NCI-H1105 treated with DMSO at 0.1 percent for 48 hours (cell line): ENCODE data around the gene SENP8.
"Not testable (repeated sequence)": the region's sequence is repeated elsewhere in the genome, so short reads cannot be mapped to it uniquely, and the experiment has no call there.

ENCODE experiments used
- DNase-seq: peaks from one replicate; lab custom pipeline; 2025; lab: John Stamatoyannopoulos, UW

The SENP8 gene

DNA sequence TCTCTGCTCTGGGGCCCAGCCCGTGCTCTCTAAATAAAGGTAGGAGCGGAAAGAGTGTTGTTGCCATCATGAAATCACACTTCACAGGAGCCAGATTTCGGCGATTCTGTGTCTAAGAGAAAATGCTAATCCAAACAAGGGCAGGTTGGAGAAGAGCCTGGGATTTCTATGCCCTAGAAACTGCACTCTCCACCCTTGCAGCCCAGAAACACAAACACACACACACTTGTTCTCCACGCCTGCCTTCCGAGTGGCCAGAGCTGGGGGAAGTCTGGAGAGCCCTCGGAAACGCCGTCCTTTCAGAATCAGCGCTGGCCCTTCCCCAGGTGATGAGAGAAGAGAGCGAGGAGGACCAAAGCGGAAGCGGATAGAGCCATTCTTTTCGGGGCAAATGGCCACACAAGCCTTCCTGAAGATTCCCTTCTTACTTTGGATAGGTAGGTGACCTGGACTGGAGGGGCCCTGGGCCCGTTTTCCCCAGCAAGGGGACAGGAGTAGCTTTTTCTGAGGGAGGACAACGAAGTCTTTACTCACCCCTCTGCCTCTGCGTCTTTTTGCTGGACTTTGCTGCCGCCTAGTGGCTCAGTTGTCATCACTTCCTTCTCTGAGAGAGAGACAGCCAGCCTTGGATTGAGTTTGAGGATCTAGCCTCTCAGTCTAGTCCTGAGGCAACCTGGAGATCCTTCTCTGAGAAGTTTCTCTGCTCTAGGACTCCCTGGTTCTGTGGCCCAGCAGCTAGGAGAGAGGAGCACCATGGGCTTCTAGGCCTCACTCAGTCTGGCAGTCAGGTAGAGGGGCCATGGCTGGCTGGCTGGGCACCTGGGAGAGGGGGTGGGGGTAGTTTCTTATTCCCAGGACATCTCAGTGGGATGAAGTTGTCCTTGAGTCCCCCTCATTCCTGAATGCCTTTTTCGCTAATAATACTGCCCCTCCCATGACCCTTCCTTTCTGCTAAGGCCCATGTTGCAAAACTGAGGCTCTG is 37.7 kb downstream of the SENP8 start:
- DNase-seq: peak; percentile 88

DNA sequence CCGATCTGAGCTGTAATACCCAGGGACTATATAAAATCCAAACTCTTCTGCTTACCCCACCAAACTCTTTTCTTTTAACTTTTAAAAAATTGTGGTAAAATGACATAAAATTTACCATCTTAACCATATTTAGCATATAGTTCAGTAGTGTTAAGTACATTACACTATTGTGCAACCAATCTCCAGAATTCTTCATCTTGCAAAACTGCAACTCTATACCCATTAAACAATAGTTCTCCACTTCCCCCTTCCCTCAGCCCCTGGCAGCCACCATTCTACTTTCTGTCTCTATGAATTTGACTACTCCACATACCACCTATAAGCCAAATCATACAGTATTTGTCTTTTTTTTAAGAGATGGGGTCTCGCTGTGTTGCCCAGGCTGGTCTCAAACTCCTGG is 38.7 kb downstream of the SENP8 start:
- DNase-seq: no peak

DNA sequence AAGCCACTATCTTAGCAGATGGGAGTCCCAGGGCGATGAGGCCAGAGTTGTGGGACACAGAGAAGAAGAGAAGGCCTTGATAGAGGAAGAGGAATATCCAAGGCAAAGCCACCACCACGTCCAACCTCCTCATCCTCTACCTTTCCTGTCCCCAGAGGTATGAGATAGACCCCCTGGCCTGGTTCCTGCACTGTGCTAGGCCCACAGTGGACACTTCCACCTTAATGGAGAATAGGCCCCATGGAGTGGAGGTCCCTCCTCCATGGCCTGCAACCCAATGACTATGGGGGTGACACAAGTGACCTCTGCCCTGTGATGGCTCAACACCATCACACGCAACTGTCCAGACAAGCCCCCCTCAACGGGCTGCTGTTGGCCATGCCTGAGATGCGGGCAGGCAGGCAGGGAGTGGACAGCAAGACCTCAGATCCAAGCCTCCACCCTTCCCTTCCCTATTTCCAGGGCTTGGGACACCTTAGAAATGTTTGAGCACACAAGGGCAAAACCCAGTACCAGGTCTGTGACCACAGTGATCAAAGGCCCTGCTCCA is 42.6 kb downstream of the SENP8 start:
- no peak for DNase-seq

DNA sequence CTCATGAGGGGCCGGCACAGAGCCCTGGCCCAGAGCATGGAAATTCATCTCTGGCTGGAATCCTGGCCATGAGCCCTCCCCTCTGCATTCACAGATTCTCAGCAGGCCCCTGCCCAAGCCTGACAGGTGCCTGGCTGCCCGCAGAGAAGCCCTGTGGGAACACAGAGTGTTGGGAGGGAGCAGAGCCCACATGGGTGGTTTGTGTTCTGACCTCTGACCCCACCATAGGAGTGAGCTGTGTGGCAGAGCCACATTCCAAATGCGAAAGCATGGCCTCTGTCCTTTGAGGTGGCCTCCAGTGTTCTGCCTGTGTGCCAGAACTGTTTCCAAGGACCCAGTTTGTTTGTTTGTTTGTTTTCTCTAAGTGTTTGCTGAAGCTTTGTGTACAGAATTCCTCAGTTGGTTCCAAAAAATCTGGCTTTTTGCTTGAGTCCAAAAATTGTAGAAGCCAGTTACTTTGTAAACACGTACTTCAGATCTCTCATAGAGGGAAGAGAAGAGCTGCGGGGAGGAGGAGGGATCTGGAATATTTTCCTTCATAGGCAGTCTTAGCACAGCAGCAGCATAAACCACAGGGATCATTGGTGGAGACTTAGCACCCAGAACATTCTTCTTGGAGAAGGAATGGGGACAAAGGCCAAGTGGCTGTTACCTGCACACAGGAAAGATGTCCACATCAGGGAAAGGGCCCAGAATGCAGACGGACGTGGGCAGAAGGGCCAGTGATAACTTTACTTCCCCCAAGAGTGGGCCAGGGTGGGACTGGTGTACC is 43.3 kb downstream of the SENP8 start:
- DNase-seq: no peak

DNA sequence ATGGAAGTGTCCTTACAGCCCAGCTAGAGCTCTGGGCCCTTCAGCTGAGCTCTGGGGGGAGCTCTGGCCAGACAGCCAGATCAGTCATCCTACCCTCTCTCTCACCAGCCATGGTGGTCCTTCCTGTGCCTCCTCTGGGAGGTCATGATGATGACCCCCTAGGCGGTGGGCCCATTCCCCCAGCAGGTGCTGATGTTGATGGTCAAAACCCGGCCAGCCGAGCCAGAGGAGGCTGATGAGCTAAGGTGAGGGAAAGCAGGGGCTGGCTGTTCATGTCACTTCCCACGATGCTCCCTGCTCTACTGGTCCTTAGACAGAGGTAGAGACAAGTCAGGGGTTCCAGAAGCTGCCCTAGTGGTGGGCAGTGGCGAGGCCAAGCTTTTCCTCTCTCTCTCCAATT is 44.4 kb downstream of the SENP8 start:
- no peak for DNase-seq

DNA sequence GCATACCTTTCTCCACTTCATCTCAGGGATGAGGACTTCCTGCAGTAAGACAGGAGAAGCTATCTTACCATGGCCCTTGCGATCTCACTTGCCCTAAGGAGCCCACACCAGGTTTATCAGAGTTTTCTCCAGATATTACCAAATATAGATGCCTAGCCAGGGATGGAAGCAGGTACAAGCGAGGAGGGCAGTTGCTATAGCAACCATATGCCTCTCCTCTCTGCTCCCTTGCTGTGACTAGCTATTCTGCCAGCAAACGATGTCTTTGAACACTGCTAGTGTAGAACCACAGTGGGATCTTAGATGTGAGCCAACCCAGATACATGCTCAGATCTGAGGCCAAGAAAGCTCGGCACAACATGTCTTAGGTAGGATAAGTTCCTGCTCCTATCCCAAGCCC is 45.5 kb downstream of the SENP8 start:
- no peak for DNase-seq

DNA sequence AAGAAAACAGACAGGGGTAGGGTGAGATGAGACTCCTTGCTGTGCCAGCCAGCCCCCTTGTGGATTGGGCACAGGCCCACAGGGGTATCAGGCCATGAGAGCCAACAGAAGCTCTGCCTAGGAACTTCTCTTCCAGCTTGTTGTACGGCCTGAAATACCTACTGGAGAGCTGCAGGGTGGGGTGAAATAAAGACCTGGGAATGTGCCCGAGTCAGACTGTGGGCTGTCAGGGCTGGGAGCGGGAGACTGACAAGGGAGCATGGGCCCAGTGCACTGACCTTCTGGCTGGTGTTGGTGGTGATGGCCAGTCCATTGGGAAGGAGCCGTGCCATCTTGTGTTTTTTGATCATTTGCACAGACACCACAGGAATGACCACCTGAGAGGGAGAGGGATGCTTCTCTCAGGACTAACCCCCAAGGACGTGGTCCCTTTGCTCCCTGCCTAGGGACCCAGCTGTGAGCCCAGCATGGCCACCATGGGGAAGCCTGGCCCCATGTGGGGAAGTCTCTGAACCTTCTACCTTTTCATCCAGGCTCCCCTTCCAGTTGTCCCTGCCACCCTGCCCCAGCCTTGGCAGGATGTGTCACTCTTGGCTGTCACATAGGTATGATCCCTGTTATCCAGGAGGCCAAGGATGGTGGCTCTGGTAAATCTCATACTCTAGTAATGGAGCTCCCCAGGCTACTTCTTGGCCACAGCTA is 48.7 kb downstream of the SENP8 start:
- no peak for DNase-seq

DNA sequence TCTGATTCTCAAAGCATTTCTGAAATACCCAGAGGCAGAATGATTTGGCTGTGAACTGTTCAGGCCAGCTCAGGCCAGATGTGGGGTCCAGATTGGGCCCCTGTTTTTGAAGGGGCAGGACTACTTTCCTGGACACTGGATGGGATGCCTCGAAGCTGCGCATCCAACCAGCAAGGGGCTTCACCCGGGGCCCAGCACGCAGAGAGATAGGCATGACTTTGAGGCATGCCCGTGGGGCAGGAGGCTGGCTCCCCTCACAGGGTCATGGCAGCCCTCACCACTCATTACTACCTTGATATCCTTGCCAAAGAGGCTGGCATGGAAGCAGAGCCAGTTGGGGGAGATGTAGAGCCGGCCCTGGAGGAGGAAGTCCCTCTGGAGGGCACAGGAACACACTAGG is 49.2 kb downstream of the SENP8 start:
- DNase-seq: no peak

DNA sequence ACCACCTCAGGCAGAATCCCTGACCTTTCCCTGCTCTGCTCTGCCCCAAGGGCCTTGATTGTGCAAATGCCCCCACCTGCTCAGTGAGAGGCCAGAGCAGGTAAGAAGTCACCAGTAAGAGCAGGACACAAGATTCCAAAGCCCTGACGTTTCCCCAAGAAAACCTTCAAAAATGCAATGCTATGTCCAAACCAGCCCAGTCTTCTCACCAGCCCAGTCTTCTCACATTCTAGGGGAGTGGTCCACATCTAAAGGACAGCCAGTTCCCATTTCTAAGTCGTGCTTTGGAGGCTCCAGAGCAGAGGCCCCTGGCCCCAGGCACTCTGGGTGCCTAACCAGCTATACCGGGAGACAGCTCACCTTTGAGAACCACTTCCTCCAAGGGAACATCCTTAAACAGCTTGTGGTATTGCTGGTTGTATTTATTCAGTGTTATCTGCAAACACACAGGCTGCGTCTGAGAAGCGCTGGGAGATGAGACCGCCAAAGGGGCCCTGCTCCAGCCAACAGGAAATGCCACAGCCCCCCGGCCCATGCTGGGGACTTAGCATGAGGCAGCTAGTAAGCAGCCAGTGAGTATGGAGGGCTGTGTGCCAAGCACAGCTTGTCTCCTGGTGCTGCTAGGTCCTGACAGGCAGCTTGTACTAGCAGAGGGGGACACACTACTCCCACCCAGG is 50.1 kb downstream of the SENP8 start:
- no peak for DNase-seq

DNA sequence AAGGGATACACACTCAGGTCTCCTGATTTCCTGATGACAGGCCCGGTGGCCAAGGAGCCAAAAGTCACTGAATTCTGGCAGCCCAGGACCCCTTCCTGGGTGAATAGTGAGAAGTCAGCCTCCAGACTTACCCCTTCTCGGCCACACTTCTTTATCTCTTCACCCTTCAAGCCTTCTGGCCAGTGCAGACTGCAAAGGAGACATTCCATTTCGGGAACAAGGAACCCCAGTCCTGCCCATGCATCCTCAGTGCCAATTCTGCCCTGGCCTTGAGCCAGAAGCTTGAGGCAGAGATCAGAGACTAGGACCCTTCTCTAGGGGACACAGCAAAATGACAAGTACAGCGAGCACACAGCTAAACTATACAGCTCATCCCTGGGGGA is 50.6 kb downstream of the SENP8 start:
- DNase-seq: no peak

DNA sequence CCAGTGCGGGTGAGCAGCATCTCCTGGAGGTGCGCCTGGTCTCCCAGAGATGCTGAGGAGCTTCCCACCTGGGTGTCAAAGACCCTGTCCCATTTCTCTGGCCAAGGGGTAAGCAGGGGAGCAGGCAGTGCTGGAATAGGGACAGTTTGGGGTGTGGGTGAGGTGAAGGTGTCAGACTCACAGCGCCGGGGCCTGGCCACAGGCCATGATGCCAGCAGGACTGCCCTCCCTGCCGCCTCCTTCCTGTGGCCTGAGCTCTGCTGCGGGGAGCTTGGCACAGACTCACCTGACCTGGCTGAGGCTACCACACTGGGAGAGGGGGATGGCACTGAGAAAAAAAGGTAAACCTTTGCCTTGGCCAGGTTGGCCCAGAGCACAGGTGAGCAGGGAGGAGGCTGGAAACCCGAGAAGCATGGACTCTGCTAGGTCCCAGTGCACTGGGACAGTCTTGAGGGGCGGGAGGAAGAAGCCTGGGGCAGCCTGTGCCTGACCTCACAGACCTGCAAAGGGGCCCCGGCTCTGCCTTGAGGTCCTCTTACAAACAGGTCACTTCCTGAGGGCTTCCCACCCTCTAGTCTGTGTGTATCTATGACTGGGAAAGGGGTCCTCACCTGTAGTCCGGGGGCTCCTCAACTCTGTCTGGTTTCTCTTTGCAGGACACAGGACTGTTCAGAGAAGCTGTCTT is 51.2 kb downstream of the SENP8 start:
- DNase-seq: no peak

DNA sequence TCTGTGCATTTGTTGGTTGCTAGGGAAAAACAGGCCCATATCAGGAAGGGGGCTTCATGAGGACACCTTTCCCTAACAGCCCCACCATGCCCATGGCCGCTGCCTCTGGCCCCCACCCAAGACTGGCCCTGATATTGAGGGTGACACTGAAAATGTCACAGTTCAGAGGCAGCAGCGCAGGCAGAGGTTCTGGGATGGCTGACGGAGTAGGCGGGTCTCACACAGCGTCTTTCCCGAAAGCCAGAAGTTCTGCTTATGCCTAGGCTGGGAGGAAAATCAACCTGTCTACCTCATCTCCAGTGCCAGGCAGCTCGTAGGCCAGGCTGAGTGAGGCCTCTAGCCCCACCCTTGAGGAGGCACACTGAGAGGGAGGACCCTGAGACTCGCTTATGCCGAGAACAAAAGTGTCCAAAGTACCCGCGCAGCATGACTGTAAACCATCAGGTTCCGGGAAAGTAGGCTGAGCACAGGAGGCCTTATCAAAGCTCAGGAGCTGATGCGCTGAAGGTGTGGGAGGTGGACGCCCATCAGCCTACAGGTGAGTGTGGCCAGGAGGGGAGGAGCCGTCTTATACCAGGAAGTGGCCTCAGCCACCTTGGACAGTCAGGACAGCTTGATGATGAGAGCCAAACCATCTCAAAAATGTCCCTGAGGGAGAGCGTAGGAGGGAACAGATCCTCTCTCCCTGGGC is 51.9 kb downstream of the SENP8 start:
- no peak for DNase-seq

DNA sequence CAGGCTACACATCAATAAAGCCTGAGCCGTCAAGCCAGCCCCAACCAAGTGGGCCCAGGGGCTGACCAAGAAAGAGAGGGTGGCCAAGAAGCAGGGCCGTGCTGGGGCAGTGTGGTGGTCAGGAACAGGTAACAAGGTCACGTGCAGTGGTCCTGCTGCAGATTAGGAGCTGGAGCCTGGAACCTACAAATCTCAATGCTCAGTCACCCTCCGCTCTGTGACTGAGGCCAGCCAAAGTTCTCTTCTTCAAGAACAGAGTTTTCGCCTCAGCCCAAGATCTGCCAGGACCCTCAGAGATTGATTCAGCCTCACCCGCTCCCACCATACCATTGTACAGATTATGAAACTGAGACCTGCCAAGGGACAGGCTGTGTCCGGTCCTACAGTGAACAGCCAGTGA is 52.5 kb downstream of the SENP8 start:
- no peak for DNase-seq

DNA sequence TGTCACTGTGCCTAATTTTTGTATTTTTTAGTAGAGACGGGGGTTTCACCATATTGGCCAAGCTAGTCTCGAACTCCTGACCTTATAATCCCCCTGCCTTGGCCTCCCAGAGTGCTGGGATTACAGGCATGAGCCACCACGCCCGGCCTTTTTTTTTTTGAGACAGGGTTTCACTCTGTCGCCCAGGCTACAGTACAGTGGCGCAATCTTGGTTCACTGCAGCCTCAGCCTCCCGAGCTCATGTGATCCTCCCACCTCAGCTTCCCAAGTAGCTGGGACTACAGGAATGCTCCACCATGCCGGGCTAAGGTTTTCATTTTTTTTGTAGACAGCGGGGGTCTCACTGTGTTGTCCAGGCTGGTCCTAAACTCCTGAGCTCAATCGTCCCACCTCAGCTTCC is 53.8 kb downstream of the SENP8 start:
- not testable (repeated sequence) for DNase-seq

DNA sequence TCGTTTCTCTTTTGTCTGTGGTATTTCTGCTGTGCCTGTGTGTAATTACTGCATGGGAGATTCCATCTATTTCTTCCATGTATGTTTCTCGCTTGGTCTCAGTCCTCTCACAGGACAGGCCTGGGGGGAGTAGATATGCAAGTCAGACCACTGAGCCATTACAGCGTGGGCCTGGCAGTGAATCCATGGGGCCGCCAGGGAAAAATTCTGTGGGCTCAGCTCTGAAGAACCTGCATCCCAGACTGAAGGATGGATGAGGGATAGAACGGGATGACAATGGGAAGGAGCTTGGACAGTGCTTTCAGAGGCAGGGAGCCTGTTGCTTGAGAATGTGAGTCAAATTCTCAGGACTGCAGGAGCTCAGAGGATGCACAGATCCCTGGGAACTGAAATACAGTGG is 54.6 kb downstream of the SENP8 start:
- DNase-seq: no peak

DNA sequence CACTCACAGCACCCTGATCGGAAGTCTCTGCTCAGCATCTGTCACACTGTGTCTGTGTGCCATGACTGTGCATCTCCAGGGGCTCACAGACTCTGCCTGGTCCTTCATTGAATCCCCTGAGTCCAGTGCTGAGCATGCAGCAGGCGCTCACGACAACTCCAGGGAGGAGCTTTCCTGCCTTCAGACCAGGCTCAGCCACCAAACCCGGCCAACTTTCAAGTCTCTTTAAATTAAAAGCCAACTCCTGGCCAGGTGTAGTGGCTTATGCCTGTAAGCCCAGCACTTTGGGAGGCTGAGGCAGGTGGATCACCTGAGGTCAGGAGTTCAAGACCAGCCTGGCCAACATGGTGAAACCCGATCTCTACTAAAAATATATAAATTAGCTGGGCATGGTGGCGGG is 55.2 kb downstream of the SENP8 start:
- no peak for DNase-seq

DNA sequence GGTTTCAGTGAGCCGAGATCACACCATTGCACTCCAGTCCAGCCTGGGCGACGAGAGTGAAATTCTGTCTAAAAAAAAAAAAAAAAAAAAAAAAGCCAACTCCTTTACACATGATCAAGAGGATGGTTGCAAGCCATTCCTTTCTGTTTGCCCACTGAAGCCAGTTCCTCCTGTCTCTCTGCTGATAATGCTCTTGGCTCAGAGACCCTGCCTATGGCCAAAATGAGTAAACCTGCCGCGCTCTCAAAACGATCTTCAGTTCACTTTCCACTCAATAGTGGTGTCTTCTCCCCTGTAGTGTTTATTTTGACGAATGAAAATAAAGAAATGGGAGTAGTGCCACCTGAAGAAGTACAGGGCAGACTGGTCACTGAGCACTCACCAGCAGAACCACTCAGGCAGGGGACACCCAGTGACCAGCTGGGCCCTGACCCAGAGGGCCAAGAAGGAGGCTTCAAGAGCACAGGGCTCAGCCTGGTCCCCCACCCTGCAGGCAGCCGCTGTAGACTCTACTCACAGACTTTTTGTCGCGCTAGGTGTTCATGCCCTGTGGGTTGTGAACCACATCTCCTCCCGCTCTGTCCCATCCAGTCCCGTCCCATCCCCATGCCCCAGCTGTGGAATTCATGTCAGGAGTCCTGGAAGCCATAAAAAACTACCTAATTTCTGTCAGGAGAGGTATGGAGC is 55.8 kb downstream of the SENP8 start:
- DNase-seq: no peak

DNA sequence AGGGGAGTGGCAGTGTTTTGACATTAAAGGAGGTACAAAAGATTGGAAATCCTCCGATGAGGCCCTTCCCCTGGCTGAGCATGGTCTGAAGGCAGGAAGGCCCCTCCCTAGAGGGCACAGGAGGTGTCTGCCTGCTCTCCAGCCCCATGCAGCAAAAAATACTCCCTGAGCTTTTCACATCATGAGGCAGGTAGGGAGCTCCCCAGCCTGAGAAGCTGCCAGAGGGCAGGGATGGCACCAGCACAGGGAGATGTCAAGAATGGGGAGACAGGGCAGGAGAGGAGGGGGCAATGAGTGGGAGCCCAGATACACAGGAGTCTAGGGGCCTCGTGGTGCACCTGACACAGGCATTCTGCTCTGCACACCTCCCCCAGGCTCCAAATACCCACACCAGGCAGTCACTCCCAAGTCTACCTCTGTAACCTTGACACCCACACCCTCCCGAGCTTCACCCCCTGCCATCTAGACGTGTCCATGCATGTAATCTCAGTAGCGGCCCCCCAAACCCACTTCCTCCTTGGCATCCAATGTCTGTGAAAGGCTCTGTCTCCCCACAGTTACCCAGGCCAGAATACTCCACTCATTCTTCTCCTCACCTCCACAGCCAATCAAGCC is 56.5 kb downstream of the SENP8 start:
- no peak for DNase-seq
